SU-DHL-6 (cell line): ENCODE results near the gene MINDY3.

ENCODE experiments used
- H2AFZ ChIP-seq: fragments of 200-600 bp; sonication (generic); 2 replicates; pipeline ENCODE4 v1.6.1; 2014; ENCODE audit warnings: low read depth, mild to moderate bottlenecking, moderate library complexity, mixed read lengths, antibody characterized with exemption, low read length; ENCODE audit not compliant: severe bottlenecking
- H3F3A ChIP-seq: fragments of 200-600 bp; shearing (Covaris generic); 2 replicates; pipeline ENCODE4 v1.6.0; 2016; ENCODE audit warnings: antibody characterized with exemption, mild to moderate bottlenecking; ENCODE audit not compliant: insufficient read depth
- H3K27ac ChIP-seq: fragments of 200-600 bp; sonication (generic); 2 replicates; pipeline ENCODE4 v1.5.1; 2016; ENCODE audit warnings: low read depth, mild to moderate bottlenecking, low read length, moderate library complexity, mixed read lengths
- H3K27me3 ChIP-seq: fragments of 200-600 bp; sonication (generic), shearing (Covaris generic); 2 replicates; pipeline ENCODE4 v1.6.0; 2014; ENCODE audit warnings: mild to moderate bottlenecking, low read length
- H3K36me3 ChIP-seq: fragments of 200-600 bp; sonication (generic); 2 replicates; pipeline ENCODE4 v1.6.1; 2014; ENCODE audit warnings: mild to moderate bottlenecking, low read length, mixed read lengths
- H3K4me2 ChIP-seq: fragments of 300-600, 200-600 bp; shearing (Covaris generic), sonication (generic); 2 replicates; pipeline ENCODE4 v1.6.0; 2014; ENCODE audit warnings: low read length, low read depth, mild to moderate bottlenecking; ENCODE audit not compliant: poor library complexity, severe bottlenecking
- H3K4me3 ChIP-seq: fragments of 200-600 bp; sonication (generic); 2 replicates; pipeline ENCODE4 v1.5.1; 2014; ENCODE audit warnings: antibody characterized with exemption, low read length, mild to moderate bottlenecking, mixed read lengths; ENCODE audit not compliant: insufficient read depth, poor library complexity, severe bottlenecking
- H3K79me2 ChIP-seq: fragments of 200-600 bp; sonication (generic); 2 replicates; pipeline ENCODE4 v1.6.1; 2014; ENCODE audit warnings: mild to moderate bottlenecking, low read length, moderate library complexity; ENCODE audit not compliant: insufficient read depth
- H3K9ac ChIP-seq: fragments of 200-600 bp; sonication (generic); 2 replicates; pipeline ENCODE4 v1.7.0; 2014; ENCODE audit warnings: mild to moderate bottlenecking, low read length
- H3K9me2 ChIP-seq: fragments of 200-600 bp; sonication (generic); replicated peaks from 2 replicates; pipeline ENCODE4 v1.6.1; 2014; ENCODE audit warnings: low read length; ENCODE audit not compliant: insufficient read depth
- H3K9me3 ChIP-seq: fragments of 200-600 bp; sonication (generic); 2 replicates; pipeline ENCODE4 v1.6.1; 2014; ENCODE audit warnings: low read length, mixed read lengths; ENCODE audit not compliant: insufficient read depth
- H4K20me1 ChIP-seq: fragments of 200-600 bp; sonication (generic); 2 replicates; pipeline ENCODE4 v1.6.1; 2014; ENCODE audit warnings: low read depth, mild to moderate bottlenecking, antibody characterized with exemption, low read length, moderate library complexity, mixed read lengths
- CTCF ChIP-seq: fragments of 200-600 bp; sonication (generic); IDR thresholded peaks from one replicate; pipeline ENCODE4 v1.5.1; 2017; ENCODE audit warnings: antibody characterized with exemption, mild to moderate bottlenecking, low read length, moderate library complexity; ENCODE audit not compliant: insufficient read depth, poor library complexity, severe bottlenecking
- EZH2phosphoT487 ChIP-seq: fragments of 200-600 bp; sonication (generic), shearing (Covaris generic); conservative IDR thresholded peaks from 2 replicates; pipeline ENCODE4 v1.6.1; 2018; ENCODE audit warnings: mild to moderate bottlenecking, antibody characterized with exemption, low read length, moderate library complexity, mixed read lengths

MINDY3 gene

GRCh38 chr10:15759265-15759664, 101.0 kb downstream of the MINDY3 start:
- Histone ChIP-seq H3K27me3 (no peaks in the 10 kb centered on the region), H3F3A (no peaks in the 10 kb centered on the region), H3K27ac (no peak overlapping the region), H3K4me3 (no peak overlapping the region), H3K79me2 (no peaks in the 10 kb centered on the region), H3K36me3 (no peaks in the 10 kb centered on the region), H3K9me2 (no peaks in the 10 kb centered on the region), H3K4me2 (no peak overlapping the region), H3K9me3 (no peaks in the 10 kb centered on the region), H2AFZ (no peak overlapping the region), H3K9ac (no peak overlapping the region), H4K20me1 (no peaks in the 10 kb centered on the region)
- TF ChIP-seq EZH2phosphoT487 (no peak), CTCF (no peak)

DNA sequence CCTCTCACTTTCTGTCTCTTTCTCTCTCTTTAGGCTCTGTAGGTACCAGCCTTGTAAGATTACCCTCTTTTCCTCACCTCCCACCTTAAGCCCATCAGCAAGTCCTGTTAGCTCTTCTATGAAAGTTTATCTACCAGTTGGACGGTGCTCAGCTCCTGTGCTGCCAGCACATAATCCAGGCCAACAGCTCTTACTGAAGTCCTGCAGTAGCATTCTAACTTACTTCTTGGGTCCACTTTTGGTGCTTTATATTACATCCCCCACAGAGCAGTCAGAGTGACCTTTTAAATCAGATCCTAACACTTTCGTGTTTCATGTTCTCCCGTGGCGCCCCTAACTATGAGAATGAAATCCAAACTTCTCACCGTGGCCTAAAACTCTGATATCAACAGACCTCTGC, 101.7 kb downstream of the MINDY3 start:
- H3K4me3 ChIP-seq = no peak overlapping the region
- H3K36me3 ChIP-seq = no peaks in the 10 kb centered on the region
- H3K79me2 ChIP-seq = no peaks in the 10 kb centered on the region
- H3K9me3 ChIP-seq = no peaks in the 10 kb centered on the region
- no peak overlapping the region for H3K27ac ChIP-seq
- H3F3A ChIP-seq = no peaks in the 10 kb centered on the region
- no peaks in the 10 kb centered on the region for H4K20me1 ChIP-seq
- no peaks in the 10 kb centered on the region for H3K27me3 ChIP-seq
- H2AFZ ChIP-seq = no peak overlapping the region
- no peak overlapping the region for H3K9ac ChIP-seq
- no peak overlapping the region for H3K4me2 ChIP-seq
- H3K9me2 ChIP-seq = no peaks in the 10 kb centered on the region
- no peak for TF ChIP-seq EZH2phosphoT487
- no peak for TF ChIP-seq CTCF

- Histone ChIP-seq H3K27me3 (no peaks in the 10 kb centered on the region), H3K4me2 (no peak overlapping the region), H3K27ac (no peak overlapping the region), H3K4me3 (no peak overlapping the region), H4K20me1 (no peaks in the 10 kb centered on the region), H2AFZ (no peak overlapping the region), H3K9me3 (no peaks in the 10 kb centered on the region), H3K36me3 (no peaks in the 10 kb centered on the region), H3F3A (no peaks in the 10 kb centered on the region), H3K9me2 (no peaks in the 10 kb centered on the region), H3K79me2 (no peaks in the 10 kb centered on the region), H3K9ac (no peak overlapping the region)
- no peak for TF ChIP-seq EZH2phosphoT487
- TF ChIP-seq CTCF = no peak
These were observed 105.4 kb downstream of the MINDY3 start for GRCh38 chr10:15754937-15755336.
